Panc1 (cell line): ENCODE measurements around the gene KRT73.

Source experiments
- CTCF ChIP-seq: fragments of 450-650 bp; IDR thresholded peaks from 2 replicates; pipeline ENCODE4 v1.5.1; 2017; ENCODE audit warnings: mild to moderate bottlenecking
- POLR2AphosphoS5 ChIP-seq: IDR thresholded peaks from 2 replicates; pipeline ENCODE4 v1.6.1; 2012; ENCODE audit warnings: mild to moderate bottlenecking, low read depth, low read length, moderate library complexity
- SIN3A ChIP-seq: IDR thresholded peaks from 2 replicates; pipeline ENCODE4 v1.6.1; 2012; ENCODE audit warnings: low read depth, mild to moderate bottlenecking, low read length, moderate library complexity, borderline replicate concordance; ENCODE audit not compliant: insufficient read depth
- TCF7L2 ChIP-seq: IDR thresholded peaks from 2 replicates; pipeline ENCODE4 v1.6.1; 2011; ENCODE audit warnings: mild to moderate bottlenecking, low read depth, low read length, inconsistent platforms
- TF ChIP-seq, protein P1 (sequence below), 2 experiments: IDR thresholded peaks; 2 replicates each; pipeline ENCODE4 v1.6.1; 2011 to 2012; ENCODE audit warnings: low read depth in 2 of 2, control low read depth in 1 of 2, low read length in 1 of 2, mild to moderate bottlenecking in 1 of 2, moderate library complexity in 1 of 2; ENCODE audit not compliant: insufficient read depth in 1 of 2

GRCh38 chr12:52602552-52602951 is 15.8 kb downstream of the KRT73 start:
- TF ChIP-seq CTCF = no peak
- no peak for TF ChIP-seq POLR2AphosphoS5
- TF ChIP-seq, protein P1, sequence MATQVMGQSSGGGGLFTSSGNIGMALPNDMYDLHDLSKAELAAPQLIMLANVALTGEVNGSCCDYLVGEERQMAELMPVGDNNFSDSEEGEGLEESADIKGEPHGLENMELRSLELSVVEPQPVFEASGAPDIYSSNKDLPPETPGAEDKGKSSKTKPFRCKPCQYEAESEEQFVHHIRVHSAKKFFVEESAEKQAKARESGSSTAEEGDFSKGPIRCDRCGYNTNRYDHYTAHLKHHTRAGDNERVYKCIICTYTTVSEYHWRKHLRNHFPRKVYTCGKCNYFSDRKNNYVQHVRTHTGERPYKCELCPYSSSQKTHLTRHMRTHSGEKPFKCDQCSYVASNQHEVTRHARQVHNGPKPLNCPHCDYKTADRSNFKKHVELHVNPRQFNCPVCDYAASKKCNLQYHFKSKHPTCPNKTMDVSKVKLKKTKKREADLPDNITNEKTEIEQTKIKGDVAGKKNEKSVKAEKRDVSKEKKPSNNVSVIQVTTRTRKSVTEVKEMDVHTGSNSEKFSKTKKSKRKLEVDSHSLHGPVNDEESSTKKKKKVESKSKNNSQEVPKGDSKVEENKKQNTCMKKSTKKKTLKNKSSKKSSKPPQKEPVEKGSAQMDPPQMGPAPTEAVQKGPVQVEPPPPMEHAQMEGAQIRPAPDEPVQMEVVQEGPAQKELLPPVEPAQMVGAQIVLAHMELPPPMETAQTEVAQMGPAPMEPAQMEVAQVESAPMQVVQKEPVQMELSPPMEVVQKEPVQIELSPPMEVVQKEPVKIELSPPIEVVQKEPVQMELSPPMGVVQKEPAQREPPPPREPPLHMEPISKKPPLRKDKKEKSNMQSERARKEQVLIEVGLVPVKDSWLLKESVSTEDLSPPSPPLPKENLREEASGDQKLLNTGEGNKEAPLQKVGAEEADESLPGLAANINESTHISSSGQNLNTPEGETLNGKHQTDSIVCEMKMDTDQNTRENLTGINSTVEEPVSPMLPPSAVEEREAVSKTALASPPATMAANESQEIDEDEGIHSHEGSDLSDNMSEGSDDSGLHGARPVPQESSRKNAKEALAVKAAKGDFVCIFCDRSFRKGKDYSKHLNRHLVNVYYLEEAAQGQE (IDR thresholded peaks at IDR 0.05; ENCODE audit: insufficient read depth in 1 of 2, low read depth in 2 of 2, low read length in 1 of 2) = no peak
- TF ChIP-seq SIN3A = no peak
- TF ChIP-seq TCF7L2 = no peak
